ENCODE measurements around the gene VPS72. TPM values are rescaled to one million over a fixed set of nuclear protein-coding genes. Genes with fewer than 3 reads are reported as not detected.
"Not testable (repeated sequence)": the region's sequence is repeated elsewhere in the genome, so short reads cannot be mapped to it uniquely, and the experiment has no call there.

Gene VPS72
- total RNA-seq, 1 experiment from 2014 or later, result 75.1 TPM

DNA sequence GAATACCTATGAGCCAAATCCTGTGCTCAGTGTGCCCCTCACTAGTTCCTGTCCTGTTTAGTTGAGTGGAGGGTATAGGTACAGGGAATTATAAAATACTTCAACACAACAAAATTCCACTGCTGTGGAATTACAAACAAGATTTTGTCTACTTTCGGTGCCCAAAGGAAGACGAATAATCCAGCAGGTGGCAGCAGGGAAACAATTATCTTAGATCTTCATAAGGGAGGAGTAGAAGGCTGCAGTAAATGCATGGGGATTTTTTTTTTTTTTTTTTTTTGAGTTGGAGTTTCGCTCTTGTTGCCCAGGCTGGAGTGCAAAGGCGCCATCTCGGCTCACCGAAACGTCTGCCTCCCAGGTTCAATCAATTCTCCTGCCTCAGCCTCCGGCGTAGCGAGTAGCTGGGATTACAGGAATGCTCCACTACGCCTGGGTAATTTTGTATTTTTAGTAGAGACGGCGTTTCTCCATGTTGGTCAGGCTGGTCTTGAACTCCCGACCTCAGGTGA is 6.3 kb upstream of the VPS72 start:
- peak overlapping the region; percentile 69 for H3K4me3 ChIP-seq (ENCODE audit: low read length)
- no peaks in the 10 kb centered on the region for H3K9me3 ChIP-seq (ENCODE audit: low read length)
- intact Hi-C loops (cut with micrococcal nuclease), result loop anchor here (1.0 to 10.0 kb wide), 4 partner anchors 55 to 348 kb away; partner anchors contain the start of genes PI4KB and TUFT1
- no peaks in the 10 kb centered on the region for H3K9me2 ChIP-seq (replicated peaks; ENCODE audit: low read length)
- peak overlapping the region; percentile 89 for H3K4me2 ChIP-seq (ENCODE audit: low read length)
- no peak for TF ChIP-seq EZH2phosphoT487 (IDR thresholded peaks at IDR 0.05; ENCODE audit: borderline replicate concordance, low read length)
- no peak for TF ChIP-seq EZH2 (IDR thresholded peaks at IDR 0.05; ENCODE audit: low read length, unreplicated experiment)
- TF ChIP-seq, protein P1, sequence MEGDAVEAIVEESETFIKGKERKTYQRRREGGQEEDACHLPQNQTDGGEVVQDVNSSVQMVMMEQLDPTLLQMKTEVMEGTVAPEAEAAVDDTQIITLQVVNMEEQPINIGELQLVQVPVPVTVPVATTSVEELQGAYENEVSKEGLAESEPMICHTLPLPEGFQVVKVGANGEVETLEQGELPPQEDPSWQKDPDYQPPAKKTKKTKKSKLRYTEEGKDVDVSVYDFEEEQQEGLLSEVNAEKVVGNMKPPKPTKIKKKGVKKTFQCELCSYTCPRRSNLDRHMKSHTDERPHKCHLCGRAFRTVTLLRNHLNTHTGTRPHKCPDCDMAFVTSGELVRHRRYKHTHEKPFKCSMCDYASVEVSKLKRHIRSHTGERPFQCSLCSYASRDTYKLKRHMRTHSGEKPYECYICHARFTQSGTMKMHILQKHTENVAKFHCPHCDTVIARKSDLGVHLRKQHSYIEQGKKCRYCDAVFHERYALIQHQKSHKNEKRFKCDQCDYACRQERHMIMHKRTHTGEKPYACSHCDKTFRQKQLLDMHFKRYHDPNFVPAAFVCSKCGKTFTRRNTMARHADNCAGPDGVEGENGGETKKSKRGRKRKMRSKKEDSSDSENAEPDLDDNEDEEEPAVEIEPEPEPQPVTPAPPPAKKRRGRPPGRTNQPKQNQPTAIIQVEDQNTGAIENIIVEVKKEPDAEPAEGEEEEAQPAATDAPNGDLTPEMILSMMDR (conservative IDR thresholded peaks at IDR 0.05; ENCODE audit: low read depth, low read length), result peak; percentile 79
- H3K36me3 ChIP-seq (ENCODE audit: low read depth, low read length), result no peaks in the 10 kb centered on the region
- H3K27ac ChIP-seq (ENCODE audit: low read length), result peak overlapping the region; percentile 83
- H3F3A ChIP-seq (ENCODE audit: low read length, unreplicated experiment), result peaks cover 11% of the 10 kb centered on the region
- H3K79me2 ChIP-seq (ENCODE audit: low read length), result peaks cover 44% of the 10 kb centered on the region
- H3K27me3 ChIP-seq (ENCODE audit: low read length), result no peaks in the 10 kb centered on the region
- H2AFZ ChIP-seq (ENCODE audit: low read length), result peak overlapping the region; percentile 51
- BruUV-seq (replicated peaks), result no TSS peak
- DNase-seq (peak; percentile 97), ATAC-seq (peak; percentile 39)
- H3K9ac ChIP-seq (ENCODE audit: low read length), result peak overlapping the region; percentile 76
- CTCF ChIA-PET, result interaction anchor here (0.7 kb wide), 1 partner anchor 97 kb away, joined by 3 read pairs; no protein-coding TSS in a partner anchor
- H4K20me1 ChIP-seq (ENCODE audit: low read length), result peaks cover 10% of the 10 kb centered on the region
- peaks cover 29% of the 10 kb centered on the region for H3K4me1 ChIP-seq (ENCODE audit: insufficient read depth, low read length)
- POLR2A ChIA-PET (ENCODE audit: unreplicated experiment), result no interaction called here

DNA sequence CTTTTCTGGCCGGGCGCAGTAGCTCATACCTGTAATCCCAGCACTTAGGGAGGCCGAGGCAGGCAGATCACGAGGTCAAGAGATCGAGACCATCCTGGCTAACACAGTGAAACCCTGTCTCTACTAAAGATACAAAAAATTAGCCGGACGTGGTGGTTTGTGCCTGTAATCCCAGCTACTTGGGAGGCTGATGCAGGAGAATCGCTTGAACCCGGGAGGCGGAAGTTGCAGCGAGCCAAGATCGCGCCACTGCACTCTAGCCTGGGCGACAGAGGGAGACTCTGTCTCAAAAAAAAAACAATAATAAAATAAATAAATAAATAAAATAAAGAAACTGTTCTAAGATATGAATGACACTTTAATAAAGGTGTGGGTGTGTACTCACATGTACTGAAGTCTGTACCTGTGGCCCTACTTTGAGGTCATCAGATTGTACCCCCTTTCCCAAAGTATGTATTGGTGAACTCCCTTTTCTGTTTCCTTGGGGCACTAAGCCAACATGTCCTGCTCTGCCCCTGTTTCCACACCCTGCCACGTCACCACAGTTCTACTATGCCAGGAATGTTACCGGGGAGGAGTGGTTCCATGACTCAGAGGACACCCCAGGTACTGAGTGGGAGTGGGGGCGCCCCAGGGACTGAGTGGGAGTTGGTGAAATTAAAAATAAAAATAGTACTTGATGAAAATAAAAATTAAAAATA is 5.0 kb upstream of the VPS72 start:
- Histone ChIP-seq H3K79me2 (ENCODE audit: low read length) (peaks cover 33% of the 10 kb centered on the region), H3K27ac (ENCODE audit: low read length) (peak overlapping the region; percentile 83), H3K4me2 (ENCODE audit: low read length) (peak overlapping the region; percentile 89), H3F3A (ENCODE audit: low read length, unreplicated experiment) (peaks cover 11% of the 10 kb centered on the region), H3K4me1 (ENCODE audit: insufficient read depth, low read length) (peaks cover 30% of the 10 kb centered on the region), H3K9ac (ENCODE audit: low read length) (peak overlapping the region; percentile 76), H2AFZ (ENCODE audit: low read length) (peak overlapping the region; percentile 21; the same call in 1 of the 2 replicates), H3K4me3 (ENCODE audit: low read length) (peak overlapping the region; percentile 69)
- not testable (repeated sequence) for H3K36me3 ChIP-seq (ENCODE audit: low read depth, low read length); BruUV-seq (replicated peaks); H3K9me3 ChIP-seq (ENCODE audit: low read length); H4K20me1 ChIP-seq (ENCODE audit: low read length); H3K27me3 ChIP-seq (ENCODE audit: low read length); H3K9me2 ChIP-seq (replicated peaks; ENCODE audit: low read length)
- intact Hi-C loops (cut with micrococcal nuclease), result loop anchor here (5.0 to 10.0 kb wide), 2 partner anchors 132 to 350 kb away; partner anchors contain the start of genes PI4KB and TUFT1
- ChIA-PET POLR2A (ENCODE audit: unreplicated experiment) (interaction anchor here (0.6 to 0.7 kb wide), 4 partner anchors 15 to 170 kb away, joined by 3 to 13 read pairs (median 4); no protein-coding TSS in a partner anchor), CTCF (interaction anchor here (1.0 to 1.4 kb wide), 2 partner anchors 57 to 146 kb away, joined by 3 to 4 read pairs; no protein-coding TSS in a partner anchor)
- ATAC-seq (peak; percentile 44), DNase-seq (peak; percentile 99)

DNA sequence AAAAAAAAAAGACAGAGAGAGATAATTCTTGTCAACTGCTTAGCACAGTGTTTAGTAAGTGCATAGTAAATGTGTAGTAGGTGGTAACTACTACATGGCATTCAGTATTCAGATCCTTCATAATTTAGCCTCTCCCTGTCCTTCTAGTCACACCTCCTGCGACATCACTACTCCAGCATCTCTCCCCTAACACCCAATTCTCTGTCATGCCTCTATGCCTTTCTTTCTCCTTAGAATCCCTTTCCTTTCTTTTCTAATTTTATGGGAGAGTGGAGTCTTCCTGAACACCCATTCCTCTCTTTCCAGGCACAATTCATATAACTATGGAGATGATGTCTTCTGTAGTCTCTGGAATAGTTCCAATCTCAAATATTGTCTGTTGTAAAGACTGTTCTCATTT is 3.9 kb upstream of the VPS72 start:
- H3K9me2 ChIP-seq (replicated peaks; ENCODE audit: low read length), result no peaks in the 10 kb centered on the region
- H3K4me1 ChIP-seq (ENCODE audit: insufficient read depth, low read length), result peaks cover 34% of the 10 kb centered on the region
- H4K20me1 ChIP-seq (ENCODE audit: low read length), result no peaks in the 10 kb centered on the region
- H3K9ac ChIP-seq (ENCODE audit: low read length), result peak overlapping the region; percentile 76; the same call in 1 of the 2 replicates
- H3K36me3 ChIP-seq (ENCODE audit: low read depth, low read length), result no peaks in the 10 kb centered on the region
- POLR2A ChIA-PET (ENCODE audit: unreplicated experiment), result no interaction called here
- TF ChIP-seq EZH2phosphoT487 (IDR thresholded peaks at IDR 0.05; ENCODE audit: borderline replicate concordance, low read length), result no peak
- peaks cover 11% of the 10 kb centered on the region for H3F3A ChIP-seq (ENCODE audit: low read length, unreplicated experiment)
- CTCF ChIA-PET, result no interaction called here
- H3K4me3 ChIP-seq (ENCODE audit: low read length), result peak overlapping the region; percentile 69
- no peaks in the 10 kb centered on the region for H3K27me3 ChIP-seq (ENCODE audit: low read length)
- no TSS peak for BruUV-seq (replicated peaks)
- H3K79me2 ChIP-seq (ENCODE audit: low read length), result peaks cover 33% of the 10 kb centered on the region
- ATAC-seq, result no peak
- intact Hi-C loops (cut with micrococcal nuclease), result loop anchor here (10.0 kb wide), 1 partner anchor 351 kb away; the partner anchor contains the start of gene TUFT1
- DNase-seq, result no peak
- H2AFZ ChIP-seq (ENCODE audit: low read length), result no peak overlapping the region
- peak overlapping the region; percentile 89 for H3K4me2 ChIP-seq (ENCODE audit: low read length)
- H3K9me3 ChIP-seq (ENCODE audit: low read length), result no peaks in the 10 kb centered on the region
- 0 out of 2 replicates have a peak overlapping the region, but pooled peaks have one; percentile 12 for H3K27ac ChIP-seq (ENCODE audit: low read length)

Measured in PC-3 (cell line).